Neutrophil (primary cell): ENCODE measurements around the gene MAGEF1.

Experiments
- H3K27ac ChIP-seq: fragments of 200-600 bp; sonication (generic); 2 replicates; pipeline ENCODE4 v1.5.1; 2016; ENCODE audit warnings: mild to moderate bottlenecking, moderate library complexity
- H3K27me3 ChIP-seq: fragments of 200-600 bp; sonication (generic); 2 replicates; pipeline ENCODE4 v1.6.0; 2016; ENCODE audit warnings: mild to moderate bottlenecking
- H3K36me3 ChIP-seq: fragments of 200-600 bp; sonication (generic); 2 replicates; pipeline ENCODE4 v1.5.1; 2017
- H3K4me1 ChIP-seq, 2 experiments: fragments of 200-600 bp in 1 of 2; sonication (generic) in 1 of 2; 1 replicate in 1 of 2; 2 replicates in 1 of 2; pipeline versions ENCODE4 v1.5.1 to v1.6.1; 2013 to 2016; ENCODE audit warnings: low read depth in 1 of 2, low read length in 1 of 2, mild to moderate bottlenecking in 1 of 2, moderate library complexity in 1 of 2; ENCODE audit not compliant: control insufficient read depth in 1 of 2, insufficient read depth in 1 of 2
- H3K4me3 ChIP-seq, 2 experiments: fragments of 200-600 bp in 1 of 2; sonication (generic) in 1 of 2; 1 replicate in 1 of 2; 2 replicates in 1 of 2; pipeline ENCODE4 v1.5.1; 2013 to 2016; ENCODE audit warnings: low read depth in 1 of 2, low read length in 1 of 2, mild to moderate bottlenecking in 1 of 2, moderate library complexity in 1 of 2
- H3K9me3 ChIP-seq: fragments of 200-600 bp; sonication (generic); 2 replicates; pipeline ENCODE4 v1.5.1; 2016
- CTCF ChIP-seq: fragments of 200-600 bp; sonication (generic); IDR thresholded peaks from 2 replicates; pipeline ENCODE4 v1.5.1; 2016; ENCODE audit warnings: antibody characterized with exemption

The MAGEF1 gene

GRCh38 chr3:184750349-184751083, 38.7 kb upstream of the MAGEF1 start:
- peaks cover 9% of the 10 kb centered on the region for H3K27me3 ChIP-seq
- no peak overlapping the region for H3K27ac ChIP-seq
- H3K9me3 ChIP-seq, result no peaks in the 10 kb centered on the region
- no peaks in the 10 kb centered on the region for H3K4me1 ChIP-seq
- no peak overlapping the region for H3K4me3 ChIP-seq
- no peaks in the 10 kb centered on the region for H3K36me3 ChIP-seq
- TF ChIP-seq CTCF, result no peak

- H3K27me3 ChIP-seq, result peaks cover 9% of the 10 kb centered on the region
- TF ChIP-seq CTCF, result no peak
- no peak overlapping the region for H3K4me3 ChIP-seq
- H3K36me3 ChIP-seq, result no peaks in the 10 kb centered on the region
- H3K4me1 ChIP-seq, result no peaks in the 10 kb centered on the region
- no peaks in the 10 kb centered on the region for H3K9me3 ChIP-seq
- no peak overlapping the region for H3K27ac ChIP-seq
Measured at GRCh38 chr3:184749168-184749744, 37.4 kb upstream of the MAGEF1 start.

- TF ChIP-seq CTCF, result no peak
- Histone ChIP-seq H3K36me3 (no peaks in the 10 kb centered on the region), H3K27me3 (peaks cover 9% of the 10 kb centered on the region), H3K27ac (no peak overlapping the region), H3K4me1 (no peaks in the 10 kb centered on the region), H3K9me3 (no peaks in the 10 kb centered on the region), H3K4me3 (no peak overlapping the region)
Measured at GRCh38 chr3:184748219-184749135, 36.6 kb upstream of the MAGEF1 start.

- Histone ChIP-seq H3K4me3 (no peak overlapping the region), H3K36me3 (no peaks in the 10 kb centered on the region), H3K27ac (no peak overlapping the region), H3K27me3 (peaks cover 9% of the 10 kb centered on the region), H3K4me1 (no peaks in the 10 kb centered on the region), H3K9me3 (no peaks in the 10 kb centered on the region)
- TF ChIP-seq CTCF, result no peak
Measured at GRCh38 chr3:184746131-184747120, 34.6 kb upstream of the MAGEF1 start.

- Histone ChIP-seq H3K36me3 (no peaks in the 10 kb centered on the region), H3K9me3 (no peaks in the 10 kb centered on the region), H3K27me3 (peaks cover 14% of the 10 kb centered on the region), H3K27ac (no peak overlapping the region), H3K4me1 (no peaks in the 10 kb centered on the region), H3K4me3 (no peak overlapping the region)
- no peak for TF ChIP-seq CTCF
Measured at GRCh38 chr3:184745526-184745925, 33.7 kb upstream of the MAGEF1 start.
